GM23338 (cell line): Measurements from ENCODE around the gene IL16. TPM values are rescaled to one million over a fixed set of nuclear protein-coding genes. Genes with fewer than 3 reads are reported as not detected.

Experiments used
- ATAC-seq: fragments of 200-7000 bp; cut with Tn5 transposase; 3 replicates; pipeline ENCODE4 v1.9.1; 2020
- DNase-seq: peaks from one replicate; pipeline ENCODE4 v3.0.0-alpha.2; 2015; ENCODE audit warnings: low spot score
- H2AFZ ChIP-seq: fragments of 200-600 bp; sonication (generic); 2 replicates; pipeline ENCODE4 v1.8.0; 2016; ENCODE audit warnings: antibody characterized with exemption, mild to moderate bottlenecking, moderate library complexity
- H3F3A ChIP-seq: fragments of 200-600 bp; sonication (generic); replicated peaks from 2 replicates; pipeline ENCODE4 v1.8.0; 2017; ENCODE audit warnings: antibody characterized with exemption, mixed run types, low read depth
- H3K27ac ChIP-seq: fragments of 200-600 bp; sonication (generic); 2 replicates; pipeline ENCODE4 v1.6.1; 2016; ENCODE audit warnings: low read depth
- H3K27me3 ChIP-seq: fragments of 200-600 bp; sonication (generic); 2 replicates; pipeline ENCODE4 v1.8.0; 2016; ENCODE audit warnings: mild to moderate bottlenecking, mixed run types, moderate library complexity; ENCODE audit not compliant: insufficient read depth
- H3K36me3 ChIP-seq: fragments of 200-600 bp; sonication (generic); 2 replicates; pipeline ENCODE4 v1.8.0; 2016; ENCODE audit warnings: mild to moderate bottlenecking; ENCODE audit not compliant: insufficient read depth
- H3K4me1 ChIP-seq: fragments of 200-600 bp; sonication (generic); 2 replicates; pipeline ENCODE4 v1.8.0; 2016; ENCODE audit warnings: mild to moderate bottlenecking, moderate library complexity; ENCODE audit not compliant: insufficient read depth
- H3K4me2 ChIP-seq: fragments of 200-600 bp; sonication (generic); 2 replicates; pipeline ENCODE4 v1.7.1; 2017; ENCODE audit warnings: mixed run types
- H3K4me3 ChIP-seq: fragments of 200-600 bp; sonication (generic); 2 replicates; pipeline ENCODE4 v1.6.1; 2016; ENCODE audit warnings: mixed run types
- H3K79me2 ChIP-seq: fragments of 200-600 bp; sonication (generic); replicated peaks from 2 replicates; pipeline ENCODE4 v1.8.0; 2017; ENCODE audit warnings: mild to moderate bottlenecking; ENCODE audit not compliant: insufficient read depth
- H3K9me2 ChIP-seq: fragments of 200-600 bp; sonication (generic); 2 replicates; pipeline ENCODE4 v1.8.0; 2017; ENCODE audit not compliant: insufficient read depth
- H4K20me1 ChIP-seq: fragments of 200-600 bp; sonication (generic); replicated peaks from 2 replicates; pipeline ENCODE4 v1.8.0; 2017; ENCODE audit warnings: mild to moderate bottlenecking; ENCODE audit not compliant: insufficient read depth
- H3K27ac Mint-ChIP-seq: 2 replicates; pipeline ENCODE4 v1.8.0; 2020; ENCODE audit warnings: inconsistent platforms, mild to moderate bottlenecking, moderate library complexity, mixed read lengths
- H3K27me3 Mint-ChIP-seq: 3 replicates; pipeline ENCODE4 v1.8.0; 2022; ENCODE audit warnings: low read depth, mild to moderate bottlenecking, moderate library complexity, mixed read lengths, inconsistent platforms; ENCODE audit not compliant: insufficient read depth, poor library complexity
- H3K36me3 Mint-ChIP-seq: 3 replicates; pipeline ENCODE4 v1.8.0; 2021; ENCODE audit warnings: low read depth, mild to moderate bottlenecking, inconsistent platforms, moderate library complexity, mixed read lengths
- H3K4me1 Mint-ChIP-seq: 3 replicates; pipeline ENCODE4 v1.8.0; 2020; ENCODE audit warnings: mild to moderate bottlenecking, inconsistent platforms, mixed read lengths
- H3K4me3 Mint-ChIP-seq: 3 replicates; pipeline ENCODE4 v1.8.0; 2021; ENCODE audit warnings: moderate library complexity, mild to moderate bottlenecking, inconsistent platforms, mixed read lengths
- H3K9me3 Mint-ChIP-seq: 3 replicates; pipeline ENCODE4 v1.8.0; 2020; ENCODE audit warnings: moderate library complexity, mild to moderate bottlenecking, inconsistent platforms, mixed read lengths
- CREB1 ChIP-seq: fragments of 250-450 bp; sonication (Bioruptor Pico); IDR thresholded peaks from 2 replicates; pipeline ENCODE4 v1.5.0; 2020; ENCODE audit warnings: low read depth, mild to moderate bottlenecking, moderate library complexity
- EZH2 ChIP-seq: fragments of 200-600 bp; sonication (generic); IDR thresholded peaks from one replicate; pipeline ENCODE4 v1.8.0; 2017; ENCODE audit warnings: antibody characterized with exemption, mild to moderate bottlenecking, low read depth; ENCODE audit not compliant: unreplicated experiment
- EZH2phosphoT487 ChIP-seq: fragments of 200-600 bp; sonication (generic); IDR thresholded peaks from one replicate; pipeline ENCODE4 v1.8.1; 2018; ENCODE audit warnings: antibody characterized with exemption; ENCODE audit not compliant: unreplicated experiment
- JUNB ChIP-seq: IDR thresholded peaks from one replicate; pipeline ENCODE4 v1.6.1; 2016; ENCODE audit warnings: antibody characterized with exemption; ENCODE audit not compliant: unreplicated experiment
- NANOG ChIP-seq: IDR thresholded peaks from 2 replicates; pipeline ENCODE4 v1.6.1; 2016; ENCODE audit warnings: antibody characterized with exemption, borderline replicate concordance
- POLR2AphosphoS5 ChIP-seq: IDR thresholded peaks from 2 replicates; pipeline ENCODE4 v1.6.1; 2016; ENCODE audit warnings: antibody characterized with exemption, low read depth
- STAT1 ChIP-seq: IDR thresholded peaks from one replicate; pipeline ENCODE4 v1.6.1; 2016; ENCODE audit warnings: antibody characterized with exemption; ENCODE audit not compliant: unreplicated experiment
- ZNF114 ChIP-seq: fragments of 250-450 bp; sonication (Bioruptor Pico); IDR thresholded peaks from 2 replicates; pipeline ENCODE4 v1.5.0; 2020; ENCODE audit warnings: mild to moderate bottlenecking, moderate library complexity
- ZNF331 ChIP-seq: fragments of 250-450 bp; sonication (Bioruptor Pico); IDR thresholded peaks from 2 replicates; pipeline ENCODE4 v1.5.0; 2020; ENCODE audit warnings: low read depth, mild to moderate bottlenecking, moderate library complexity
- polyA plus RNA-seq: library from polyadenylated mRNA; unstranded; fragments of >200 nt; fragmentation: Nextera tagmentation; extraction: Ambion mirVana; gene quantifications from 2 replicates; pipeline ENCODE4 v1.2.1, GENCODE V29; 2016
- total RNA-seq: library from RNA; depleted of rRNA; stranded (reverse); fragments of >200 nt; shearing (Covaris generic); gene quantifications from 2 replicates; pipeline ENCODE4 v1.2.3, GENCODE V29; 2014
- TF ChIP-seq, protein P1 (sequence below): IDR thresholded peaks from 2 replicates; pipeline ENCODE4 v1.6.1; 2016; ENCODE audit warnings: antibody characterized with exemption
- TF ChIP-seq, protein P2 (sequence below): IDR thresholded peaks from one replicate; pipeline ENCODE4 v1.6.1; 2018; ENCODE audit warnings: antibody characterized with exemption; ENCODE audit not compliant: unreplicated experiment
- TF ChIP-seq, protein P3 (sequence below), 2 experiments: fragments of 200-600 bp in 1 of 2; sonication (generic) in 1 of 2; conservative IDR thresholded peaks; 2 replicates each; pipeline versions ENCODE4 v1.5.1 to v1.6.1; 2016 to 2017; ENCODE audit warnings: antibody characterized with exemption in 2 of 2, low read depth in 2 of 2, mild to moderate bottlenecking in 2 of 2, moderate library complexity in 1 of 2
- TF ChIP-seq, protein P4 (sequence below): fragments of 250-450 bp; sonication (Bioruptor Pico); IDR thresholded peaks from 2 replicates; pipeline ENCODE4 v1.5.0; 2020; ENCODE audit warnings: mild to moderate bottlenecking, moderate library complexity

IL16 gene
- total and polyA plus RNA-seq, 2 experiments from 2014 or later: 0.29 TPM; not detected in 1

DNA sequence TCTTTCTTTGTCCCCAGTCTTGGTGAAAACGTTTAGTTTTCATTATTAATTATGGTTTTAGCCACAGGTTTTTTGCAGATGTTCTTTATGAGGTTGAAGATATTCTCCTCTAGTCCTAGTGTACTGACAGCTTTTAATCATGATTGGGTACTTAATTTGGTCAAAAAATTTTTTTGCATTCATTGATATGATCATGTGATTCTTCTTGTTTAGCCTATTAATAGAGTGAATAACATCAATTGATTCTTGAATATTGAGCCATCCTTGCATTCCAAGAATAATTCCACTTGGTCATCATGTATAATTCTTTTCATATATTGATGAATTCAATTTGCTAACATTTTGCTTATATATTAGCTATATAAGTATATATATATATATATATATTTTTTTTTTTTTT, 46.1 kb downstream of the IL16 start:
- H3F3A ChIP-seq: no peaks in the 10 kb centered on the region
- no peak overlapping the region for H3K27ac Mint-ChIP-seq
- no peaks in the 10 kb centered on the region for H3K9me3 Mint-ChIP-seq
- no peaks in the 10 kb centered on the region for H3K4me1 Mint-ChIP-seq
- H3K27ac ChIP-seq: no peak overlapping the region
- H3K36me3 Mint-ChIP-seq: no peaks in the 10 kb centered on the region
- no peaks in the 10 kb centered on the region for H3K4me1 ChIP-seq
- H3K79me2 ChIP-seq: no peaks in the 10 kb centered on the region
- H3K9me2 ChIP-seq: no peaks in the 10 kb centered on the region
- no peaks in the 10 kb centered on the region for H4K20me1 ChIP-seq
- TF ChIP-seq, protein P1, sequence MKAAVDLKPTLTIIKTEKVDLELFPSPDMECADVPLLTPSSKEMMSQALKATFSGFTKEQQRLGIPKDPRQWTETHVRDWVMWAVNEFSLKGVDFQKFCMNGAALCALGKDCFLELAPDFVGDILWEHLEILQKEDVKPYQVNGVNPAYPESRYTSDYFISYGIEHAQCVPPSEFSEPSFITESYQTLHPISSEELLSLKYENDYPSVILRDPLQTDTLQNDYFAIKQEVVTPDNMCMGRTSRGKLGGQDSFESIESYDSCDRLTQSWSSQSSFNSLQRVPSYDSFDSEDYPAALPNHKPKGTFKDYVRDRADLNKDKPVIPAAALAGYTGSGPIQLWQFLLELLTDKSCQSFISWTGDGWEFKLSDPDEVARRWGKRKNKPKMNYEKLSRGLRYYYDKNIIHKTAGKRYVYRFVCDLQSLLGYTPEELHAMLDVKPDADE: no peak
- TF ChIP-seq EZH2phosphoT487 (no peak), JUNB (no peak), ZNF331 (CRISPR knock-in tag) (no peak), CREB1 (no peak), POLR2AphosphoS5 (no peak), EZH2 (no peak), ZNF114 (CRISPR knock-in tag) (no peak), NANOG (no peak), STAT1 (no peak)
- TF ChIP-seq, protein P2, sequence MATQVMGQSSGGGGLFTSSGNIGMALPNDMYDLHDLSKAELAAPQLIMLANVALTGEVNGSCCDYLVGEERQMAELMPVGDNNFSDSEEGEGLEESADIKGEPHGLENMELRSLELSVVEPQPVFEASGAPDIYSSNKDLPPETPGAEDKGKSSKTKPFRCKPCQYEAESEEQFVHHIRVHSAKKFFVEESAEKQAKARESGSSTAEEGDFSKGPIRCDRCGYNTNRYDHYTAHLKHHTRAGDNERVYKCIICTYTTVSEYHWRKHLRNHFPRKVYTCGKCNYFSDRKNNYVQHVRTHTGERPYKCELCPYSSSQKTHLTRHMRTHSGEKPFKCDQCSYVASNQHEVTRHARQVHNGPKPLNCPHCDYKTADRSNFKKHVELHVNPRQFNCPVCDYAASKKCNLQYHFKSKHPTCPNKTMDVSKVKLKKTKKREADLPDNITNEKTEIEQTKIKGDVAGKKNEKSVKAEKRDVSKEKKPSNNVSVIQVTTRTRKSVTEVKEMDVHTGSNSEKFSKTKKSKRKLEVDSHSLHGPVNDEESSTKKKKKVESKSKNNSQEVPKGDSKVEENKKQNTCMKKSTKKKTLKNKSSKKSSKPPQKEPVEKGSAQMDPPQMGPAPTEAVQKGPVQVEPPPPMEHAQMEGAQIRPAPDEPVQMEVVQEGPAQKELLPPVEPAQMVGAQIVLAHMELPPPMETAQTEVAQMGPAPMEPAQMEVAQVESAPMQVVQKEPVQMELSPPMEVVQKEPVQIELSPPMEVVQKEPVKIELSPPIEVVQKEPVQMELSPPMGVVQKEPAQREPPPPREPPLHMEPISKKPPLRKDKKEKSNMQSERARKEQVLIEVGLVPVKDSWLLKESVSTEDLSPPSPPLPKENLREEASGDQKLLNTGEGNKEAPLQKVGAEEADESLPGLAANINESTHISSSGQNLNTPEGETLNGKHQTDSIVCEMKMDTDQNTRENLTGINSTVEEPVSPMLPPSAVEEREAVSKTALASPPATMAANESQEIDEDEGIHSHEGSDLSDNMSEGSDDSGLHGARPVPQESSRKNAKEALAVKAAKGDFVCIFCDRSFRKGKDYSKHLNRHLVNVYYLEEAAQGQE: no peak
- TF ChIP-seq, protein P3, sequence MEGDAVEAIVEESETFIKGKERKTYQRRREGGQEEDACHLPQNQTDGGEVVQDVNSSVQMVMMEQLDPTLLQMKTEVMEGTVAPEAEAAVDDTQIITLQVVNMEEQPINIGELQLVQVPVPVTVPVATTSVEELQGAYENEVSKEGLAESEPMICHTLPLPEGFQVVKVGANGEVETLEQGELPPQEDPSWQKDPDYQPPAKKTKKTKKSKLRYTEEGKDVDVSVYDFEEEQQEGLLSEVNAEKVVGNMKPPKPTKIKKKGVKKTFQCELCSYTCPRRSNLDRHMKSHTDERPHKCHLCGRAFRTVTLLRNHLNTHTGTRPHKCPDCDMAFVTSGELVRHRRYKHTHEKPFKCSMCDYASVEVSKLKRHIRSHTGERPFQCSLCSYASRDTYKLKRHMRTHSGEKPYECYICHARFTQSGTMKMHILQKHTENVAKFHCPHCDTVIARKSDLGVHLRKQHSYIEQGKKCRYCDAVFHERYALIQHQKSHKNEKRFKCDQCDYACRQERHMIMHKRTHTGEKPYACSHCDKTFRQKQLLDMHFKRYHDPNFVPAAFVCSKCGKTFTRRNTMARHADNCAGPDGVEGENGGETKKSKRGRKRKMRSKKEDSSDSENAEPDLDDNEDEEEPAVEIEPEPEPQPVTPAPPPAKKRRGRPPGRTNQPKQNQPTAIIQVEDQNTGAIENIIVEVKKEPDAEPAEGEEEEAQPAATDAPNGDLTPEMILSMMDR (conservative IDR thresholded peaks at IDR 0.05; ENCODE audit: low read depth in 2 of 2): no peak
- TF ChIP-seq, protein P4, sequence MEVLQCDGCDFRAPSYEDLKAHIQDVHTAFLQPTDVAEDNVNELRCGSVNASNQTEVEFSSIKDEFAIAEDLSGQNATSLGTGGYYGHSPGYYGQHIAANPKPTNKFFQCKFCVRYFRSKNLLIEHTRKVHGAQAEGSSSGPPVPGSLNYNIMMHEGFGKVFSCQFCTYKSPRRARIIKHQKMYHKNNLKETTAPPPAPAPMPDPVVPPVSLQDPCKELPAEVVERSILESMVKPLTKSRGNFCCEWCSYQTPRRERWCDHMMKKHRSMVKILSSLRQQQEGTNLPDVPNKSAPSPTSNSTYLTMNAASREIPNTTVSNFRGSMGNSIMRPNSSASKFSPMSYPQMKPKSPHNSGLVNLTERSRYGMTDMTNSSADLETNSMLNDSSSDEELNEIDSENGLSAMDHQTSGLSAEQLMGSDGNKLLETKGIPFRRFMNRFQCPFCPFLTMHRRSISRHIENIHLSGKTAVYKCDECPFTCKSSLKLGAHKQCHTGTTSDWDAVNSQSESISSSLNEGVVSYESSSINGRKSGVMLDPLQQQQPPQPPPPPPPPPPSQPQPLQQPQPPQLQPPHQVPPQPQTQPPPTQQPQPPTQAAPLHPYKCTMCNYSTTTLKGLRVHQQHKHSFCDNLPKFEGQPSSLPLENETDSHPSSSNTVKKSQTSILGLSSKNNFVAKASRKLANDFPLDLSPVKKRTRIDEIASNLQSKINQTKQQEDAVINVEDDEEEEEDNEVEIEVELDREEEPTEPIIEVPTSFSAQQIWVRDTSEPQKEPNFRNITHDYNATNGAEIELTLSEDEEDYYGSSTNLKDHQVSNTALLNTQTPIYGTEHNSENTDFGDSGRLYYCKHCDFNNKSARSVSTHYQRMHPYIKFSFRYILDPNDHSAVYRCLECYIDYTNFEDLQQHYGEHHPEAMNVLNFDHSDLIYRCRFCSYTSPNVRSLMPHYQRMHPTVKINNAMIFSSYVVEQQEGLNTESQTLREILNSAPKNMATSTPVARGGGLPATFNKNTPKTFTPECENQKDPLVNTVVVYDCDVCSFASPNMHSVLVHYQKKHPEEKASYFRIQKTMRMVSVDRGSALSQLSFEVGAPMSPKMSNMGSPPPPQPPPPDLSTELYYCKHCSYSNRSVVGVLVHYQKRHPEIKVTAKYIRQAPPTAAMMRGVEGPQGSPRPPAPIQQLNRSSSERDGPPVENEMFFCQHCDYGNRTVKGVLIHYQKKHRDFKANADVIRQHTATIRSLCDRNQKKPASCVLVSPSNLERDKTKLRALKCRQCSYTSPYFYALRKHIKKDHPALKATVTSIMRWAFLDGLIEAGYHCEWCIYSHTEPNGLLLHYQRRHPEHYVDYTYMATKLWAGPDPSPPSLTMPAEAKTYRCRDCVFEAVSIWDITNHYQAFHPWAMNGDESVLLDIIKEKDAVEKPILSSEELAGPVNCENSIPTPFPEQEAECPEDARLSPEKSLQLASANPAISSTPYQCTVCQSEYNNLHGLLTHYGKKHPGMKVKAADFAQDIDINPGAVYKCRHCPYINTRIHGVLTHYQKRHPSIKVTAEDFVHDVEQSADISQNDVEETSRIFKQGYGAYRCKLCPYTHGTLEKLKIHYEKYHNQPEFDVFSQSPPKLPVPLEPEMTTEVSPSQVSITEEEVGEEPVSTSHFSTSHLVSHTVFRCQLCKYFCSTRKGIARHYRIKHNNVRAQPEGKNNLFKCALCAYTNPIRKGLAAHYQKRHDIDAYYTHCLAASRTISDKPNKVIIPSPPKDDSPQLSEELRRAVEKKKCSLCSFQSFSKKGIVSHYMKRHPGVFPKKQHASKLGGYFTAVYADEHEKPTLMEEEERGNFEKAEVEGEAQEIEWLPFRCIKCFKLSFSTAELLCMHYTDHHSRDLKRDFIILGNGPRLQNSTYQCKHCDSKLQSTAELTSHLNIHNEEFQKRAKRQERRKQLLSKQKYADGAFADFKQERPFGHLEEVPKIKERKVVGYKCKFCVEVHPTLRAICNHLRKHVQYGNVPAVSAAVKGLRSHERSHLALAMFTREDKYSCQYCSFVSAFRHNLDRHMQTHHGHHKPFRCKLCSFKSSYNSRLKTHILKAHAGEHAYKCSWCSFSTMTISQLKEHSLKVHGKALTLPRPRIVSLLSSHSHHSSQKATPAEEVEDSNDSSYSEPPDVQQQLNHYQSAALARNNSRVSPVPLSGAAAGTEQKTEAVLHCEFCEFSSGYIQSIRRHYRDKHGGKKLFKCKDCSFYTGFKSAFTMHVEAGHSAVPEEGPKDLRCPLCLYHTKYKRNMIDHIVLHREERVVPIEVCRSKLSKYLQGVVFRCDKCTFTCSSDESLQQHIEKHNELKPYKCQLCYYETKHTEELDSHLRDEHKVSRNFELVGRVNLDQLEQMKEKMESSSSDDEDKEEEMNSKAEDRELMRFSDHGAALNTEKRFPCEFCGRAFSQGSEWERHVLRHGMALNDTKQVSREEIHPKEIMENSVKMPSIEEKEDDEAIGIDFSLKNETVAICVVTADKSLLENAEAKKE (CRISPR knock-in tag): no peak
- DNase-seq (no peak), ATAC-seq (no peak)
- H3K27me3 ChIP-seq: no peaks in the 10 kb centered on the region
- H3K4me3 Mint-ChIP-seq: no peak overlapping the region
- no peak overlapping the region for H2AFZ ChIP-seq
- H3K4me2 ChIP-seq: no peak overlapping the region
- H3K27me3 Mint-ChIP-seq: no peaks in the 10 kb centered on the region
- no peak overlapping the region for H3K4me3 ChIP-seq
- H3K36me3 ChIP-seq: no peaks in the 10 kb centered on the region
